Lung (tissue), 12 donors: ENCODE data around the gene IVD. TPM values are rescaled to one million over a fixed set of nuclear protein-coding genes. Genes with fewer than 3 reads are reported as not detected.

Experiments used
- ATAC-seq: fragments of 200-7000 bp; cut with Tn5 transposase; one replicate; pipeline ENCODE4 v1.9.1; 2020; ENCODE audit warnings: moderate number of reproducible peaks; ENCODE audit not compliant: insufficient read depth, low FRiP score
- DNase-seq, 3 donors: peaks; one replicate each; pipeline ENCODE4 v3.0.0-alpha.2; 2013 to 2017
- H3K27ac ChIP-seq, 2 donors: one replicate each; pipeline ENCODE4 v1.5.1; 2013; ENCODE audit warnings: mild to moderate bottlenecking in 2 of 2, moderate library complexity in 2 of 2, control low read depth in 1 of 2, inconsistent platforms in 1 of 2, low read depth in 1 of 2, low read length in 1 of 2
- H3K27me3 ChIP-seq, 3 donors: one replicate each; pipeline ENCODE4 v1.5.1; 2013; ENCODE audit warnings: low read length in 2 of 3; ENCODE audit not compliant: control insufficient read depth in 3 of 3, insufficient read depth in 3 of 3
- H3K36me3 ChIP-seq, 4 donors: one replicate each; pipeline ENCODE4 v1.5.1; 2013; ENCODE audit warnings: low read length in 4 of 4, mild to moderate bottlenecking in 1 of 4, moderate library complexity in 1 of 4; ENCODE audit not compliant: control insufficient read depth in 4 of 4, insufficient read depth in 4 of 4
- H3K4me1 ChIP-seq, 5 donors: one replicate each; pipeline ENCODE4 v1.5.1; 2013; ENCODE audit warnings: low read length in 5 of 5, mild to moderate bottlenecking in 2 of 5, moderate library complexity in 1 of 5; ENCODE audit not compliant: control insufficient read depth in 5 of 5, insufficient read depth in 5 of 5
- H3K4me3 ChIP-seq: one replicate; pipeline ENCODE4 v1.5.1; 2013; ENCODE audit warnings: mild to moderate bottlenecking, control low read depth, moderate library complexity
- H3K9ac ChIP-seq, 2 donors: one replicate each; pipeline ENCODE4 v1.5.1; 2013; ENCODE audit warnings: low read length in 2 of 2, control low read depth in 1 of 2; ENCODE audit not compliant: insufficient read depth in 1 of 2
- H3K9me3 ChIP-seq, 4 donors: one replicate each; pipeline ENCODE4 v1.5.1; 2013; ENCODE audit warnings: low read length in 3 of 4, mild to moderate bottlenecking in 1 of 4, moderate library complexity in 1 of 4; ENCODE audit not compliant: control insufficient read depth in 4 of 4, insufficient read depth in 3 of 4
- WGBS, 2 donors: extraction: QIAGEN DNeasy Blood & Tissue Kit; methylation state at CpG; one replicate each; pipeline ENCODE4 v1.1.7; 2013; 5-methylcytosine and 5-hydroxymethylcytosine counted together
- polyA plus RNA-seq, 2 donors: library from polyadenylated mRNA; stranded (reverse); fragments of 200-250 nt; gene quantifications; one replicate each; pipeline ENCODE4 v1.2.1, GENCODE V29; 2013
- total RNA-seq, 2 donors: library from RNA; depleted of rRNA in 1 of 2; stranded (reverse); fragments of >200 nt in 1 of 2; gene quantifications; one replicate each; pipeline ENCODE4 v1.2.1, GENCODE V29; 2014 to 2021
- TF ChIP-seq, protein P1 (sequence below): IDR thresholded peaks from 2 replicates; pipeline ENCODE4 v1.5.1; 2012; ENCODE audit warnings: mild to moderate bottlenecking; ENCODE audit errors: control extremely low read depth, extremely low read depth
- donor health status: control.
- donor health status: control.
- donor health status: Bipolar disorder and iron deficiency.
- donor health status: healthy.
- donor health status: DM: yes; HTN: yes; CAD: no.

IVD gene
- total and polyA plus RNA-seq, 4 donors, result 41.4 to 87.8 (median 49.3) TPM

DNA sequence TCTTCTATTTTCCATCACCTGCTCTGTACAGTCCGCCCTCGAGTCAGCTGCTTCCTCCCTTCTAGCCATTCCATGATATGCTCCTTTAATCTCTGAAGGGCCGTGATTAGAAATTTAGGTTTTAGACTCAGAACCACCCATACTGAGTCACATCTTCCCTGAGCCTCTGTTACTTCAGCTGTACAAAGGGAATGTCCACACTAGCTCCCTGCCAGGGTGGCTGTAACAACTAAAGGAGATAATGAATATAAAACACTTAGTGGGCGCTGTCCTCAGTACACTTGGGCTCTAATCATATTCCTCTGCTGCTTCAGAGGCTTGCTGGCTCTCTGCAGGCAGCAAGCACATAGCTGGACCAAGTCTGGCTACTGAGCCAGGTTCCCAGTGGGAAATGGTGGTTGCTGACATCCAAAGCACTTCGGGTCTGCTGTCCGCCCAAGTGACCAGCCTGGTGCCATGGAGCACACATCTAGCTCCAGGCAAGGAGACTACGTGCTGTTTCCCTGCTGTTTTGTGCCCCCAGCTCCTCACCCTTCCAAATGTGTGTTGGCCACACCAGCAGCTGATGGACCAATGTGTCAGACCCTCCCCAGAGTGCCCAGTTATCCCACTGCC, 64.3 kb downstream of the IVD start:
- WGBS, 2 donors, result 87 to 91% methylated on average over 7 of the region's 7 CpGs
- TF ChIP-seq, protein P1, sequence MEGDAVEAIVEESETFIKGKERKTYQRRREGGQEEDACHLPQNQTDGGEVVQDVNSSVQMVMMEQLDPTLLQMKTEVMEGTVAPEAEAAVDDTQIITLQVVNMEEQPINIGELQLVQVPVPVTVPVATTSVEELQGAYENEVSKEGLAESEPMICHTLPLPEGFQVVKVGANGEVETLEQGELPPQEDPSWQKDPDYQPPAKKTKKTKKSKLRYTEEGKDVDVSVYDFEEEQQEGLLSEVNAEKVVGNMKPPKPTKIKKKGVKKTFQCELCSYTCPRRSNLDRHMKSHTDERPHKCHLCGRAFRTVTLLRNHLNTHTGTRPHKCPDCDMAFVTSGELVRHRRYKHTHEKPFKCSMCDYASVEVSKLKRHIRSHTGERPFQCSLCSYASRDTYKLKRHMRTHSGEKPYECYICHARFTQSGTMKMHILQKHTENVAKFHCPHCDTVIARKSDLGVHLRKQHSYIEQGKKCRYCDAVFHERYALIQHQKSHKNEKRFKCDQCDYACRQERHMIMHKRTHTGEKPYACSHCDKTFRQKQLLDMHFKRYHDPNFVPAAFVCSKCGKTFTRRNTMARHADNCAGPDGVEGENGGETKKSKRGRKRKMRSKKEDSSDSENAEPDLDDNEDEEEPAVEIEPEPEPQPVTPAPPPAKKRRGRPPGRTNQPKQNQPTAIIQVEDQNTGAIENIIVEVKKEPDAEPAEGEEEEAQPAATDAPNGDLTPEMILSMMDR, result no peak
- Histone ChIP-seq H3K4me3 (no peak overlapping the region), H3K27ac (peak overlapping the region in 1 of 2 donors; percentile 92), H3K27me3 (no peaks in the 10 kb centered on the region), H3K9ac (peak overlapping the region in 1 of 2 donors; percentile 79), H3K36me3 (peaks cover 0 to 16% (median 1%) of the 10 kb centered on the region in 4 donors), H3K9me3 (no peaks in the 10 kb centered on the region), H3K4me1 (peaks cover 0 to 23% (median 6%) of the 10 kb centered on the region in 5 donors)
- DNase-seq, result peak in 1 of 3 donors; percentile 9
- no peak for ATAC-seq

DNA sequence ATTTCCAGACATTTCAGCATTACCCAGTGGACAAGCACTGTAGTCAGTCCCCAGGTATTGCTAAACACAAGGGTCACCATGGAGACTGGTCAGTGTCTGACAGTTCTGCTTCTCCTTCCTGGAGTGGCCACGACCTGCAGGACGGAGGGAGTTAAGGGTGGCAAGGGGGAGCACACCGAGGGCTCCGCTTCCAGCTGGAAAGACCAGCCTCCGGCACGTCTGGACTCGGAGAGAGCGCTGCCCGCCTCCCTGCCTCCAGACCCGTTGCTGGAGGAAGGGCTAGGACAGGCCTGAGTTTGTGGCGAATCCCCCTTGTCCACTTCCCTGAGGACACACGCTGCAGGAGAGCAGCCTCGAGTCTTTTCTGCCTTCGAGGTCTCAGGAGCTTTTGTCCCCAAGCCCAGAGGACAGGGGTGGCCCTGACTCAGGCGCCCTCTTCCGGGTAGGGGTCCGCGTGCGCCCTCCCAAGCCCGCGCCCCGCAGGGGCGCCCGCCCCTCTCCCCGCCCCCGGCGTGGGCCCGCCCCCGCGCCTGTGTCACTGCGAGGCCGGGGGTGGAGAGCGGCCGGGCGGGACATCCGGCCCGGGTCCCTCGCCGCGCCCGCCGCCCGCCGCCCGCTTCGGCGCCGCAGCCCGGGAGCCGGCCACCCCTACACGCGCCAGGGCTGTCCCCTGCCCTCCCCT, 65.0 kb downstream of the IVD start, which contains the start of gene CHST14:
Gene CHST14 (plus strand): TSS at position 562 of the 682 bp plus-strand sequence. CDS start 230 bp downstream, outside the sequence.
- WGBS, 2 donors, result 2 to 3% methylated on average over 33 to 52 of the region's 52 CpGs
- H3K27me3 ChIP-seq, result no peaks in the 10 kb centered on the region
- H3K27ac ChIP-seq, result peak within 1 kb of the TSS; percentile 35 to 92
- ATAC-seq (peak; percentile 80), DNase-seq (peak; percentile 87 to 89 (median 87))
- H3K9ac ChIP-seq, result peak within 1 kb of the TSS; percentile 49 to 79
- H3K4me3 ChIP-seq, result peak within 1 kb of the TSS; percentile 76
- TF ChIP-seq, protein P1, result no peak
- no peaks in the 10 kb centered on the region for H3K9me3 ChIP-seq
- peaks cover 0 to 11% (median 1%) of the 10 kb centered on the region in 4 donors for H3K36me3 ChIP-seq
- peaks cover 0 to 23% (median 6%) of the 10 kb centered on the region in 5 donors for H3K4me1 ChIP-seq

Other genes starting within 250 kb of the IVD start
- gene BUB1B, start 244.7 kb upstream of the IVD start, total RNA-seq, result 1 to 10 TPM; 1.8 to 8.0 TPM
- gene BUB1B, start 244.7 kb upstream of the IVD start, polyA plus RNA-seq, result 1 to 10 TPM; 1.1 to 2.3 TPM
- gene PAK6, start 166.7 kb upstream of the IVD start, total RNA-seq, result 10 to 100 TPM in 1 of 2 donors, 1 to 10 TPM in 1; 8.4 to 10.4 TPM
- gene PAK6, start 166.7 kb upstream of the IVD start, polyA plus RNA-seq, result 1 to 10 TPM; 5.8 to 6.1 TPM
- not detected for gene ANKRD63, start 122.7 kb upstream of the IVD start, total RNA-seq
- not detected for gene ANKRD63, start 122.7 kb upstream of the IVD start, polyA plus RNA-seq
- gene PLCB2, start 97.9 kb upstream of the IVD start, total RNA-seq, result 10 to 100 TPM; 17.9 to 76.7 TPM
- 10 to 100 TPM; 47.5 to 54.9 TPM for gene PLCB2, start 97.9 kb upstream of the IVD start, polyA plus RNA-seq
- 10 to 100 TPM; 12.8 to 31.1 TPM for gene INAFM2, start 82.1 kb upstream of the IVD start, total RNA-seq
- gene INAFM2, start 82.1 kb upstream of the IVD start, polyA plus RNA-seq, result 10 to 100 TPM; 18.4 to 19.7 TPM
- 10 to 100 TPM in 1 of 2 donors, 1 to 10 TPM in 1; 4.4 to 42.1 TPM for gene CCDC9B, start 64.9 kb upstream of the IVD start, total RNA-seq
- 10 to 100 TPM in 1 of 2 donors, 1 to 10 TPM in 1; 7.0 to 22.8 TPM for gene CCDC9B, start 64.9 kb upstream of the IVD start, polyA plus RNA-seq
- gene PHGR1, start 54.8 kb upstream of the IVD start, total RNA-seq, result not detected
- 1 to 10 TPM in 1 of 2 donors, under 1 TPM in 1; 0.84 to 1.0 TPM for gene PHGR1, start 54.8 kb upstream of the IVD start, polyA plus RNA-seq
- gene DISP2, start 47.6 kb upstream of the IVD start, total RNA-seq, result 1 to 10 TPM in 1 of 2 donors, under 1 TPM in 1; 0.23 to 1.3 TPM
- 1 to 10 TPM in 1 of 2 donors, under 1 TPM in 1; 0.06 to 2.5 TPM for gene DISP2, start 47.6 kb upstream of the IVD start, polyA plus RNA-seq
- 10 to 100 TPM; 14.8 to 16.6 TPM for gene KNSTRN, start 23.1 kb upstream of the IVD start, total RNA-seq
- gene KNSTRN, start 23.1 kb upstream of the IVD start, polyA plus RNA-seq, result 10 to 100 TPM in 1 of 2 donors, 1 to 10 TPM in 1; 7.5 to 13.2 TPM
- 10 to 100 TPM; 11.3 to 28.1 TPM for gene BAHD1, start 35.2 kb downstream of the IVD start, total RNA-seq
- 10 to 100 TPM; 12.8 to 14.5 TPM for gene BAHD1, start 35.2 kb downstream of the IVD start, polyA plus RNA-seq
- 10 to 100 TPM; 13.6 to 20.0 TPM for gene CHST14, start 65.2 kb downstream of the IVD start, total RNA-seq
- gene CHST14, start 65.2 kb downstream of the IVD start, polyA plus RNA-seq, result 10 to 100 TPM in 1 of 2 donors, 1 to 10 TPM in 1; 9.8 to 10.4 TPM
- 10 to 100 TPM; 24.5 to 31.8 TPM for gene CCDC32, start 159.2 kb downstream of the IVD start, total RNA-seq
- gene CCDC32, start 159.2 kb downstream of the IVD start, polyA plus RNA-seq, result 10 to 100 TPM; 29.3 to 31.2 TPM
- 1 to 10 TPM; 5.2 to 9.4 TPM for gene RPUSD2, start 163.5 kb downstream of the IVD start, total RNA-seq
- 1 to 10 TPM; 7.2 to 9.3 TPM for gene RPUSD2, start 163.5 kb downstream of the IVD start, polyA plus RNA-seq
- gene KNL1, start 188.5 kb downstream of the IVD start, total RNA-seq, result 1 to 10 TPM in 1 of 2 donors, under 1 TPM in 1; 0.95 to 5.4 TPM
- gene KNL1, start 188.5 kb downstream of the IVD start, polyA plus RNA-seq, result under 1 TPM; 0.45 to 0.53 TPM